Bronchial epithelial cell (primary cell): ENCODE measurements around the gene NME7. TPM values are rescaled to one million over a fixed set of nuclear protein-coding genes. Genes with fewer than 3 reads are reported as not detected.

Source experiments
- DNase-seq: peaks from one replicate; pipeline ENCODE4 v3.0.0-alpha.2; 2010; ENCODE audit warnings: low read depth
- FAIRE-seq: peaks from 2 replicates; lab custom pipeline; 2011; peaks lifted over from hg19 to GRCh38; lab: Jason Lieb, UNC
- H3K27me3 ChIP-seq: 2 replicates; pipeline ENCODE4 v1.5.1; 2011; ENCODE audit warnings: low read length; ENCODE audit not compliant: control insufficient read depth, insufficient read depth
- H3K36me3 ChIP-seq: 2 replicates; pipeline ENCODE4 v1.5.1; 2011; ENCODE audit warnings: low read length; ENCODE audit not compliant: control insufficient read depth, insufficient read depth
- H3K4me3 ChIP-seq: 2 replicates; pipeline ENCODE4 v1.5.1; 2011; ENCODE audit warnings: mild to moderate bottlenecking, low read depth, low read length, control low read depth
- CTCF ChIP-seq: IDR thresholded peaks from 2 replicates; pipeline ENCODE4 v1.5.1; 2011; ENCODE audit warnings: mild to moderate bottlenecking, moderate library complexity, low read length, control low read depth, inconsistent platforms; ENCODE audit not compliant: insufficient read depth, severe bottlenecking
- total RNA-seq: library from RNA; depleted of rRNA; stranded (reverse); fragments of >200 nt; gene quantifications from 2 replicates; pipeline ENCODE4 v1.2.1, GENCODE V29; 2014

NME7 gene
- total RNA-seq, 1 donor from 2014 or later = 11.6 TPM

GRCh38 chr1:169098380-169098779, 269.2 kb downstream of the NME7 start:
- no peaks in the 10 kb centered on the region for H3K27me3 ChIP-seq
- no peak overlapping the region for H3K4me3 ChIP-seq
- no peak for DNase-seq
- TF ChIP-seq CTCF = no peak
- no peaks in the 10 kb centered on the region for H3K36me3 ChIP-seq
- FAIRE-seq = no peak

GRCh38 chr1:169094897-169095569, 272.6 kb downstream of the NME7 start:
- Histone ChIP-seq H3K27me3 (no peaks in the 10 kb centered on the region), H3K4me3 (no peak overlapping the region), H3K36me3 (no peaks in the 10 kb centered on the region)
- DNase-seq (peak; percentile 46), FAIRE-seq (no peak)
- TF ChIP-seq CTCF = no peak

GRCh38 chr1:169092399-169092798, 275.2 kb downstream of the NME7 start:
- H3K36me3 ChIP-seq = no peaks in the 10 kb centered on the region
- TF ChIP-seq CTCF = no peak
- no peak for FAIRE-seq
- H3K4me3 ChIP-seq = no peak overlapping the region
- DNase-seq = no peak
- H3K27me3 ChIP-seq = no peaks in the 10 kb centered on the region

- no peak for TF ChIP-seq CTCF
- no peak overlapping the region for H3K4me3 ChIP-seq
- H3K27me3 ChIP-seq = no peaks in the 10 kb centered on the region
- FAIRE-seq = no peak
- no peaks in the 10 kb centered on the region for H3K36me3 ChIP-seq
- DNase-seq = no peak
These were observed 276.1 kb downstream of the NME7 start for GRCh38 chr1:169091480-169091941.

- FAIRE-seq (no peak), DNase-seq (no peak)
- Histone ChIP-seq H3K36me3 (no peaks in the 10 kb centered on the region), H3K27me3 (no peaks in the 10 kb centered on the region), H3K4me3 (no peak overlapping the region)
- no peak for TF ChIP-seq CTCF
These were observed 276.7 kb downstream of the NME7 start for GRCh38 chr1:169090900-169091311.
